HG02763 (cell line): Measurements from ENCODE around the gene RAB24.

Experiments
- ATAC-seq: cut with Tn5 transposase; IDR thresholded peaks from one replicate; pipeline ENCODE4 v1.9.1; 2021; ENCODE audit warnings: mild to moderate bottlenecking, moderate library complexity; ENCODE audit not compliant: unreplicated experiment

RAB24 gene

DNA sequence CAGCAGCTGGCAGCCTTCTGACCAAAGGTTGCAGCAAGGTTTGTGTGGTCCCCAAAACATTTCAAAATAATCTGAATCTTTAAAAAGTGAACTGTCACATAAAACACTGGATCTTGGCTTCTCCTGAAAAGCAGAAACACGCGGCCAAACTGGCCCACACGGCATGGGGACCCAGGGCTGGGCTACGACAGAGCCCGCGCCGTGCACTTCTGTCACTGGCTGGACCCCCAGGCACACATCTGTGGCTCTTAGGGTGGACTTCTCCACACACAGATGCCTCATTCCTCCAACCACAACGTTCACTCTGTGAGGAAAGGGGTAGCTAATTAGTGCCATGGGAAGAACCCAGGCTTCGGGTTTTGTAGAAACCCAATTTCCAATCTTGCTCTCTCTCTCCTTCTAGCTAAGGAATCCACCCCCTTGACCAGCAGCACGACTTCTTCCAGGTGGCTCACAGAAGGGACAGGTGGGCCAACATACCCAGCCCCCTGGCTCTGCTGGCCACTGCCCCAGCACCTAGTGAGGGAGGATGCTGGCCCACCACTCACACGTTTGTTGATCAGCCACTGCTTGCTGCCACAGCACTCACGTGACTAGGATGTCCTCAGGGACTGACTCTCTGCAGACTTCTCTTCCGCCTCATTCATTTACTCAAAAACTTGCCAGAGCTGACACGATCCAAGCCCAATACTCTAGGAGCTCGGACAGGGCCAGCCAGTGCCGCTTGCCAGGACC is 30.1 kb upstream of the RAB24 start:
- no peak for ATAC-seq

DNA sequence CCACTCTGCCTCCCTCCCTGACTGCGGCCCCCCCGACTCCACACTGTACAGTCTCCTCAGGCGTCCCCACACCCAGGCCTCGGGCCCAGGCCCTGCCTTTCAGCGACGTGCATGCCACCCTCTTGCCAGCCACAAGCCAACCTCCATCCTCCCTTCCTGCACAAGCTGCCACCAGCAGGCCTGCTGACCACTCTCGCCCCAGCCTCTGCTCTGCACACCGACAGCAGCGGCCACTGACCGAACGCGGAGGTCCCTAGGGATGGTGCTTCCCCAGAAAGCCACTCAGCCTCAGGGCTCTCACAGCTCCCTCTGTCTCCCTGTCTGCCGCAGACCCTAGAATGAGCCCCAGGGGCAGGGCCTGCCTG is 29.4 kb upstream of the RAB24 start:
- no peak for ATAC-seq

DNA sequence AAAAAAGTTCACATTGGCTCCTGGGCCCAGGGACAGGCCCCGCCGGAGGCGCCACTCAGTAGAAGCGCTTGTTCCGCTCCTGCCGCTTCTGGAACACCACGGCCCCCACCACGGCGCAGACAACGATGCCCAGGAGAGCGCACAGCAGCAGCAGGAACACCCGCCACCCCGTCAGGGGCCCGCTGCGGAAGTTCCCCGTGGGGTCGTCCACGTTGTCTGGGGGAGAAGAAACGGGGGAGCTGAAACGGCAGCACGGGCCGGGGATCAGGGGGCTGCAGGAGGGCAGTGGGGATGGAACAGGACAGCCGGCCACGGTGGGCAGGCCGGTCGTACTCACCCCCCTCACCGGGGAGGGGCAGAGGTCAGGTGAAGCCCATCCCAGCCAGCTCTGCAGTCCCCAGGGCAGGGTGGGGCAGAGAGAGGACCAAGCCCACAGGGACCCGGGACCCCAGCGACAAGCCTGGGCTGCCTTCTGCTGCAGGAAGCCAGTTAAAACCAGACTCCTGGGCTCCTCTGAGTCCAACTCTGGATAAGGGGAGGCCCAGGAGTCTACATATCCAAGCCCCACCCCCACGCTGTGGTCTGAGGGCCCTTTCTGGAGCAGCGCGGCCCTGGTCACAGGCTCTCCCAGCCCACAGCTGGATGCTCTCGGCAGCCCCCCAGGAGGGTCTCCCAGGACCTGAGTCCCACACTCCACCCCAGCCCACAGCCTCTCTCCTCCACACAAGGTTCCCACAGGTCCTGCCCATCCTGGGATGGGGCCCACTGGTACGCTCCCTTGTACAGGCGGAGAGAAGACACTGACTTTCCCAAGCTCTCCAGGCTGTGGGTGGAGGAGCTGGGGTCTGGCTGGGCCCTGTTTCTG is 28.7 kb upstream of the RAB24 start:
- ATAC-seq: no peak

DNA sequence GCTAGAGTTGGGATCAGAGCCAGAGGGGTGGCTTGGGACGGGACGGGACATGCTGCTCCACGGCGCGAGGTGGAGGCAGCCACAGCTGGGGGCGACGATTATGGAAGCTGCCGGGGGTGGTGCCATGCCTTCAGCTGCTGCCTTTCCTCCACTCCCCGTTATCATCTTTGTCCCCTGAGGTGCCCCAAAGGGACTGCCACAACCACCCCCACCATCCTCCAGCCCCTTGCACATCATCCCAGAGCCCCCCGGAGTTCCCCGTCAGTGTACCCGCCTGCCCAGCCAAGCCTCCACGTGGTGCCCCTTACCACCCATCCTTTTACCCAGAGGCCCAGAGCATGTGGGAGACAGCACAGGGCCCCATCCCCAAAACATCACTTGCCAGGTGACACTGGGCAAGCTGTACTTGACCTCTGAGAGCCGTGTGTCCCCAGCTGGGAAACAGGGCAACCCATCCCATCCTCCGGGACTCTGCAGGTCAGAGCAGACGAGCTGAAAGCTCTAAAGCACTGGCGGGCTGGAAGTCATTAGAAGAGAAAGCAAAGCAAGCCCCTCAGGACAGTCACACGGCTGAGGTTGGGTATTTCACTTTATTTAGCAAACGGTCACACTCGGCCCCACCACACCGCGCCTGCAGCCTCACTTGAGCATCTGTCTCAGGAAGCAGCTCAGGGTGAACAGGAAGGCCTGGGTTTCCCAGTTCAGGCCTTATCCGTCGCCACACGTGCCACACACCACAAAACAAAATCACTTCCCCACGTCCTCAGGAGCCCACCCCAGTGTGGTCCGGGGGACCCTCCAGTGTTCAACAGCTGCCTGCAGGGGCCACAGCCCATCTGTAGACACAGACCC is 27.7 kb upstream of the RAB24 start:
- no peak for ATAC-seq

DNA sequence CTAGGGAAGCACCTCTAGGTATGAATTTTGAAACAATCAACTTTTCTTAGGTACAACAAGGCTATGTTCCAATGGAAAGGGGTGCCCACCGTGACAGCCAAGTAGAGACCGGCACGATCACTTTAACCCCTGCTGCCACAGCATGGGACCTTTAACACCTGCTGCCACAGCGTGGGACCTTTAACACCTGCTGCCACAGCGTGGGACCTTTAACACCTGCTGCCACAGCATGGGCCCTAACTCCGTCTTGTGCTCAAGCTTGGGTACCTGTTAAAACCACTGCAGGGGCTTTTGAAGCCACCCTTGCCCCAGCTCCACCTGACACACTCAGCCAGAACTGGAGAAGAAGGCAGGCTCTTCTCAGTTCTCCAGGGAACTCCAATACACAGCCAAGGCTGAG is 26.4 kb upstream of the RAB24 start:
- no peak for ATAC-seq

DNA sequence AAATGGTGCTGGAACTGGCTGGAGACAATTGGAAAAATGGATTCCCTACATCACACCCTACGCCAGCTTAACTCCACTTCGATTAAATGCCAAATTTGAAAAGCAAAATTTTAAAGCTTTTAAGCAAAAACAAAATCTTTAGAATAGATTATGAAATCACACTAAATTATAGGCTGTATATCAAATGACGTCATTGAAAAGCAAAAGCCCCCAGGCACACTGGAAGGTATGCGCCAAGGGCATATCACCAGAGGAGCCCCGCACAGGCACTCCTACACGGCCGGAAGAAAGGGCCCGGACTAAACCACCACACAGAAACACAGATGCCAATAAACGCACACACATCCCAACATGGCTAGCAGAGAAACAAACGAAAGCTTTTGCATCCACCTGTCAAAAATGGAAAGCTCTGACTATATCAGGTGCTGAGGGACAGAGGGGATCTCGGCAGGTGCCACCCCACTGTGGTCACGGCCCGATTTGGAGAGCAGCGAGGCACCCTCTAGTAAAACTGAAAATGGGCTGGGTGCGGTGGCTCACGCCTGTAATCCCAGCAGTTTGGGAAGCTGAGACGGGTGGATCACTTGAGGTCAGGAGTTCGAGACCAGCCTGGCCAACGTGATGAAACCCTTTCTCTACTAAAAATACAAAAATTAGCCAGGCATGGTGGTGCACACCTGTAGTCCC is 25.2 kb upstream of the RAB24 start:
- ATAC-seq: no peak

DNA sequence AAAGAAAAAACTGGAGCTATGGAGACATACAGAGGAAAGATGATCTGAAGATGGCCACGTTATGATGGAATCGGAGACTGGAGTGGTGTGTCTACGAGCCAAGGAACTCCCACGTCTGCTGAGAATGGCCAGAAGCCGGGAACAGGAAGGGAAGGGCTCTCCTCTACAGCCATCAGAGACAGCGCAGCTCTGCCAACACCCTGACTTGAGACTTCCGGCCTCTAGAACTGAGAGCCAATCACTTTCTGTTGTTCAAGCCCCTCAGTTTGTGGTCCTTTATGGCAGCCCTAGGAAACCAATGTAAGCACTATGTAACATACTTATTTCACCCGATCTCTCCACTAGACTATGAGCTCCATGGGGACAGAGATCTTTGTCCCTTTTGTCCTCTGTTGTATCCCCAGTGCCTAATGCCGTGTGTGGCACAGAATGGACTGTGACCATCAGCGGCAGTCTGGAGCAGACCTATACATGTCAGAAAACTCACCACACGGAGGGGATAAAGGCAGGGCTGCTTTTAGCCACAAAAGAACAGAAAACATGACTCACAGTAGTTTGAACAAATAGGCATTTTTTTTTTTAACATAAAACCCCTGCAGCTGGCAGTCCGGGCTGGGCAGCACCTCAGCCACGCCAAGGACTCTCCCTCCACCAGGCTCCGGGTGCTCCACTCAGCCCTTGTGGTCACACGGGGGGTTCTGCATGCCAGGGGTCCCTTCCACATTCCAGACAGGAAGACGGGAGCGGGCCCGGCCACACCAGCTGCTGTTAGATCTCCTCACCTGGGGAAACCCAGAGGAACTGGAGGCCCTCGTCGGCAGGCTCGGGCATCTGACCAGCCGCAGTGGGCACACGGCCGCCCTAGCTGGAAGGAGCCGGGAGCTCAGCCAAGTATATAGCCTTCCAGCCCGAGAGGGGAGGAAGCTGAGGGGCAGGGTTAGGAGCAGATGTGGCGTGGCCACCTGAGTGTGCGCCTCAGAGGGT is 24.3 kb upstream of the RAB24 start:
- ATAC-seq: no peak

DNA sequence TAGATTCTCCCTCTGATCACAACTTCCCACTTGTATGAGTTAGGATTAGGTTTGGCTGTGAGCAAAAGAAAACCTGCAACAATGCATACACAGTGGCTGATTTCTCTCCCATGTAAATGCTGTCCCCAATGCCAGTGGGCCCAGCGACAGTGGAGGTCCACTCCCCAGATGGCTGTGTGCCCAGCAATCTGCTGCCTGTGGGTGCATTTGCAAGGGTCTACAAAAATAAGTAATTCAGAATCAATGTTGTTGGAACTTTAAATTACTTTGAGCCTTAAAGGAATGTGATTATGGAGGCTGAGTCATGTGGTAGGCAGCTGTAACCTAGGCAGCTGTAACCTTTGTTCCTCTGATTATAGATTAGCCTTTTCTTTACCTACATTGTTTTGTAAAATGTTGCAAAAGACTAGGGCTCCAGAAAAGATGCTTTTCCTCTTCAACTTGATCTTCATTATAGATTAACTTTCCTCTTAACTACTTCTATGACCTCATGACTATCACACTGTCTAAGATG is 22.4 kb upstream of the RAB24 start:
- no peak for ATAC-seq

DNA sequence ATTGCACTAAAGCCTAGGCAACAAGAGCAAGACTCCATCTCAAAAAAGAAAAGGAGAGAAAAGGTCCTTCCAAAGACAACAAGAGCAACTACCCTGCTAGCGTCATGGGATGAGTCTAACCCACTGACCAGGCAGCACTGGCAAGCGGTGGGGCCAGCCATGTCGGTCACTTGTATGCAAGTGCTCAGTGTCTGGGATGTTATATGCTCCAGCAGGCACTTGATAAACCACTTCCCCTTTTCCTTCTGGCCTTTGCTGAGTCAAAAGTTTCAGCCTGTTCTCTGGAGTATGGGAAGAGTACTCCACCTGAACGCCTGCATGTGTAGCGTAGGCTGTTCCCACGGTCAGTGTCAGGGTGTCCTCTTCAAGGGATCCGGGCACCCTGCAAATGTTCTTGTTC is 17.4 kb upstream of the RAB24 start:
- ATAC-seq: no peak

DNA sequence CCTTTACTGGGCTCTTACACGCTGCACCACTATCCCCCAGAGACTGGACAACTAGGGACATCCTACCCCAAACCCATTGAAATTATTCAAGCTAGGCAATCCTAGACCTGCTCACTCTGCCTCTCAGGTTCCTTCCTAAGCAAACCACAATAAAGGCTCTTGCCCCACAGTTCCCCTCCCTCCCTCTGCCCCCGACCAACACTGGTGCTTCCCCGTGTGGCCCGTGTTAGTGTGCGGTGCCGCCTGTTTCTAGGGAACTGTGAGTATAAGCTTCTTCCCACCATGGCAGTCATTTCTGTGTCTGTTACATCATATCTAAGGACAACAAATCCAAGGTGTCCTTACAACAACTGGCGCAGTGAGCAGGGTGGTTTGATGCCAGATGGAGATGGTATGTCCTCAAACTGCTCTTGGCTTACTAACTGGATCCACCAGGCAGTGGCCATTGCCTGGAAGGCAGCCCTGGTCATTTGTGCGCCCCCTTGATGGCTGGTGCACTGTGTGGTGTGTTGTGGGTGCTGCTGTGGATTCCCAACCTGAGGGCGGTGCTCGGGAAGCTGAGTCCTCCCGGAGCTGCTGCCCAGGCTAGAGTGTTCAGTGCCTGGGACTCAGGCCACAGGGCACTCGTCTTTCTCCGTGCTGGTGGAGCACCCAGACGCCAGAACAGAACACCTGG is 16.5 kb upstream of the RAB24 start:
- no peak for ATAC-seq

DNA sequence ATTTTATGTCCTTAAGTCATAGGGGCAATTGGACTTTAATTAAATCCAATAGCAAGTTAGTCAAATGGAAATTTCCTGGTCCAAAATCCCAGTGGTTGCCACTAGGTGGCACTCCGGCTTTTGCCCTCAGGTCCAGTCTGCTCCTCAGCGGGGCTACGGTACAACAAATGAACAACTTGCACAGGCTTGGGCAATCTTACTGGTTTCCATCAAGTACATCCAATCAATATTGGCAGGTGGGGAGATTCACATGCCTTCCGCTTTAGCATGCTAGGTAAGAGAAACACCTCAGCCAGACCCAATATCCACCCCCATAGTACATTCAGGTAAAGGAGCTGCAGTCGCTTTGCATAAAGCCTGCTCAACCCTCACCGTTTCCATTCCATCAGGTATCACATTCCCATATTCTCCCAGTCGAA is 14.4 kb upstream of the RAB24 start:
- ATAC-seq: no peak

DNA sequence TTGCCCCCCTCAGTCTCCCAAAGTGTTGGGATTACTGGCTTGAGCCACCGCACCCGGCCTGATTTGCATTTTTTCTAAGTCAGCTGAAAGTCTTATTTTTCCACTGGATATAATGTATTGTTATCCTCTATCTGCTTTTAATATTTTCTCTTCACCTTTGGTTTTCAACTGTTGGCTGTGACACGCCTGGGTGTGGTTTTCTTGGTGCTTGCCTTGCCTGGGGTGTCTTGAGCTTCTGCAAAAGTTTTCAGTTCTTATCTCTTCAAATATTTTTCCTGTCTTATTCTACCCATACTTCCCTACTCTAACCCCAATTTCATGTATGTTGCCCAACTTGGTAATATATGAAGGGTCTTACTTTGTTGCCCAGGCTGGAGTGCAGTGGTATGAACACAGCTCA is 12.5 kb upstream of the RAB24 start:
- no peak for ATAC-seq

DNA sequence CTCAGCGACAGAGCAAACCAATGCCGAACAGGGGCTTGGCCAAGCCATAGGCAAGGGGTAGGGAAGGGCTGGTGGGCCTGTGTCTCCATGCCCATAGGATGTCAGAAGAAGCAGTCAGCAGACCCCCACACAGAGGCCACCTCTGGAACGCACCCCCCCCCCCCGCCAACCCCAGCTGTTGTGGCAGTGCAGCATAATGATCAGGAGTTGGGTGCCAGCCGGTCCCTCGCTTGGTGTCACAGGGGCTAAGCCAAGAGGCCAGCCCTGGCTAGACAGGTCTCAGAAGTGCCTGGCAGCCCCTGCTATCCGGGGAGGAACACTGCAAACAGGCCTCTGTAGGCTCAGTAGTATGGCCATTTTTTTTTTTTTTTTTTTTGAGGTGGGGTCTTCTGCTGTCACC is 11.9 kb upstream of the RAB24 start:
- no peak for ATAC-seq

DNA sequence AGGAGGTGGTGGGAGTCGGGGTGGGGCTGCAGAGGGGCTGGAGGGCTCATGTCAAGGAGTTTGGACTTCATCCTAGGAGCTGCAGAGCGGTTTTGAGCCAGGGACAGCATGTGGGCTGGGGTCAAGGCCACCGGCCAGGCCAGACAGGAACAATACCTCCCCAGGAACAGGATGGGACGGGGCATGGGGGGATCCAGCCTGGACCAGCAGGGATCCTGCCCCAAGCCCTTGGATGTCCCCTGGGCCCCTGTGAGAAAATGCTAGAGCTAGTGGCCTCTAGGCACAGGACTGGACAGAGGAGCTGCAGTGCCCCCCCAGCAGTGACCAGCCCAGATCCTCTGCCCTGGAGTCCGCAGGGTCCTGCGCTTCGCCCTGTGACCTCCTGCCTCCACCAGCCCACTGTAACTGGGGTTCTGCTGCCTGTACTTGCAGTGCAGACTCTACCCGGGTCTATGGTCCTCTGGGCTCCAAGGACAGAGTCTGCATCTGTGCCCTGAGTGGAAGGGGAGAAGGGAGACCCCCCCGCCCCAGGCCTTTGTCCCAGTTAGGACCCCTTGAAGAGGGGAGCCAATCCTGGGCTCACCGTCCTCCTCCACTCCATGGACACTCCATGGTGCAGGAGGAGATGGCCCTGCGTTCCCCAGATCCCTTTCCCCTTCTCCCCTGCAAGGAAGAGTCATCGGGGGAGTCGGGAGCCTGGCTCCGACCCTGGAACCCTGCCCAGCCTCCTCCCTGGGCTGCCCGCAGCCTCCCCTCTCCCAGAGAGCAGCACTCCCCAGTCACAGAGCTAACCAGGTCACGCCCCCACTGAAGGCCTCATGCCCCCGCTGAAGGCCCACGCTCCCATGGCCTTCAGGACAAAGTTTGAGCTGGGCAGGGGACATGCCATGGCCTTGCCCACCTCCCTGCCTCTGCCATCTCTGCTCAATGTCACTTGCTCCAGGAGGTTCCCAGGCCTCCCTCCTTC is 11.1 kb upstream of the RAB24 start:
- ATAC-seq: no peak

DNA sequence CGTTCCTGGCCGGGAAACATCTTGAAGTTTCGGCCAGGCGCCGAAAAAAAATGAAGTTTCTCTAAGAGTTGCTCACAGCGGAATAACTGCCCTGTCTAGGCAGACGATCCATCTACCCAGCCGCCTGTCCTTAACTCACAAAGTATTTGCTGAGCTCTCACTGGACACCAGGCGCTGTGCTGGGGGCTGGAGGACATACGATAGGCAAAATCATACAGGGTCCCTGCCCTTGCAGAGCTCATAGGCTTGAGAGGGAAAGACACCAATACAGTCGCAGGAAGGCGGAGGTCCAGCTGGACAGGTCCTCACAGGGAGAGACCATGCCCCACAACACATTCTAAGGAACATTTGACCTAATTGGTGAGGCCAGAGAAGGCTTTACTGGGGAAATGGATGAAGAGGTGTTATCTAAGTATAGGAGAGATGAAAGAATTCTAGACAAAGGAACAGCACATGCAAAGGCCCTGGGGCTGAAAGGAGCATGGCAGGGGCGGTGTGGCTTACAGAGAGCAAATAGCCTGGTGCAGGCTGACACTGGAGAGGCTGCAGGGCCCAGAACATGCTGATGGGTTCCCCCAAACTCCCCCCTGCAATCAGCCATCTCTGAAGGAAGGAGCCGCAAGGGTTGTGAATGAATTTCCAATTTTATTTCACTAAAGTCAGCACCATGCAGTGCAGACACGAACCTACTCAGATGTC is 10.2 kb upstream of the RAB24 start:
- no peak for ATAC-seq

DNA sequence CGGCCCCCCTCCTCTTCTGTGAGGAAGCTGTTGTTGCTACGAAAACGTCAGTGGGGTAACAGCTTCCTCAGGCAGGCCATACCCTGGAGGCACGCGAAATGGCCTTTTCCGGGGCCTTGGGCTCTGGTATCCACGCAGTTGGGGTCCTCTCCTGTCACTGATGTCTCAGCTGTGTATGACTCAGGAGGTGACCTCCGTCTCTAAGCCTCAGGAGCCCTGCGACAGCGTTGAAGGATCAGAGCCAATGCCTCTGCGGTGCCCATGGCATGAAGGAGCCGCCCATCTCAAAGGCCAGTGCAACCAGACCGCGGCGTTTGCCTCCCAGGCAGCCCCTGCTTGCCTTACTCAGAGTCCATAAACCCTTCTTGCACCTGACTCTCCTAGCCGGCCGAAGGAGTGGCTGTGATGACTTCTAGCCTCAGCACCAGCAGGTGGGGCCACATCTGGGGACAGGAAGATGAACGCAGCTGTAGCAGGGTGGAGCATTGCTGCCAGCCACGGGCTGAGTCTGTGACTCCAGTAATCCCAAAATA is 9.2 kb upstream of the RAB24 start:
- ATAC-seq: peak; percentile 12
